Activated CD4-positive, CD25-positive, alpha-beta regulatory T cell treated with anti-CD3 and anti-CD28 coated beads, Interleukin-2, amount 50 U/mL, for 24 hours (primary cell): ENCODE data around the gene STT3B.

ENCODE experiments used
- ATAC-seq, 2 donors: fragments of 150-1000 bp; cut with Tn5 transposase; one replicate each; pipeline ENCODE4 v1.10.0; 2021; ENCODE audit warnings: mild to moderate bottlenecking in 1 of 2, moderate library complexity in 1 of 2

STT3B gene

GRCh38 chr3:31606453-31606852, 73.7 kb downstream of the STT3B start:
- no peak for ATAC-seq

- no peak for ATAC-seq
Measured at GRCh38 chr3:31610700-31611275, 78.1 kb downstream of the STT3B start.

- no peak for ATAC-seq
Measured at GRCh38 chr3:31613177-31613576, 80.5 kb downstream of the STT3B start.

GRCh38 chr3:31613654-31614053, 80.9 kb downstream of the STT3B start:
- no peak for ATAC-seq

- ATAC-seq: no peak
Measured at GRCh38 chr3:31614162-31614921, 81.6 kb downstream of the STT3B start.

- ATAC-seq: peak in 1 of 2 donors; percentile 24
Measured at GRCh38 chr3:31615071-31615875, 82.5 kb downstream of the STT3B start.

- ATAC-seq: no peak
Measured at GRCh38 chr3:31616711-31617110, 84.0 kb downstream of the STT3B start.

GRCh38 chr3:31620656-31621055, 87.9 kb downstream of the STT3B start:
- ATAC-seq: peak; percentile 68 to 81

GRCh38 chr3:31621314-31621713, 88.6 kb downstream of the STT3B start:
- no peak for ATAC-seq

GRCh38 chr3:31622636-31623288, 90.0 kb downstream of the STT3B start:
- ATAC-seq: no peak

- ATAC-seq: peak; percentile 37 to 44
Measured at GRCh38 chr3:31624083-31624709, 91.5 kb downstream of the STT3B start.

- no peak for ATAC-seq
Measured at GRCh38 chr3:31625358-31625757, 92.6 kb downstream of the STT3B start.

GRCh38 chr3:31629054-31629453, 96.3 kb downstream of the STT3B start:
- no peak for ATAC-seq

GRCh38 chr3:31634476-31634875, 101.8 kb downstream of the STT3B start:
- no peak for ATAC-seq

- ATAC-seq: peak; percentile 74 to 85
Measured at GRCh38 chr3:31635545-31635944, 102.8 kb downstream of the STT3B start.

- ATAC-seq: no peak
Measured at GRCh38 chr3:31636049-31636448, 103.3 kb downstream of the STT3B start.

GRCh38 chr3:31636694-31637442, 104.1 kb downstream of the STT3B start:
- no peak for ATAC-seq

- no peak for ATAC-seq
Measured at GRCh38 chr3:31639828-31640227, 107.1 kb downstream of the STT3B start.

- ATAC-seq: no peak
Measured at GRCh38 chr3:31645256-31645655, 112.5 kb downstream of the STT3B start.

- no peak for ATAC-seq
Measured at GRCh38 chr3:31648286-31648968, 115.7 kb downstream of the STT3B start.

- ATAC-seq: no peak
Measured at GRCh38 chr3:31652296-31652695, 119.6 kb downstream of the STT3B start.
